Urothelium cell line (cell line): ENCODE results near the gene PEAK1.

ENCODE experiments used
- DNase-seq: peaks from one replicate; pipeline ENCODE4 v3.0.0; 2011; ENCODE audit warnings: low spot score, mixed read lengths
- FAIRE-seq: peaks from 2 replicates; lab custom pipeline; 2011; peaks lifted over from hg19 to GRCh38; lab: Jason Lieb, UNC

Gene PEAK1

GRCh38 chr15:77143616-77144015 is 276.3 kb downstream of the PEAK1 start:
- FAIRE-seq (no peak), DNase-seq (no peak)

- FAIRE-seq: no peak
Observed at GRCh38 chr15:77143191-77143590, 276.7 kb downstream of the PEAK1 start.

DNA sequence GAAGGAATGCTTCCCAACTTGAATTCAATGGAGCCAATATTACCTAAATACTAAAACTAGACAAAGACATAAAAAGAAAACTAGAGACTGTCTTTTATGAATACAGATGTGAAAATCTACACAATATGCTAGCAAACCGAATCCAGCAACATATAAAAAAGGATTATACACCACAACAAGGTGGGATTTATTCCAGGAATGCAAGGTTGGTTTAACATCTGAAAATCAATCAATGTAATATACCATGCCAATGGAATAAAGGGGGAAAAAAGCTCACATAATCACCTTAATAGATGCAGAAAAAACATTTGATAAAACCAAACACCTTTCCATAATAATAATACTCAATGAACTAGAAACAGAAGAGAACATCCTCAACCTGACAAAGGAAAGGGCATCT is 279.7 kb downstream of the PEAK1 start:
- no peak for DNase-seq
- no peak for FAIRE-seq

More at GRCh38 chr15:77143191-77143590, 276.7 kb downstream of the PEAK1 start:
- DNase-seq: no peak

DNA sequence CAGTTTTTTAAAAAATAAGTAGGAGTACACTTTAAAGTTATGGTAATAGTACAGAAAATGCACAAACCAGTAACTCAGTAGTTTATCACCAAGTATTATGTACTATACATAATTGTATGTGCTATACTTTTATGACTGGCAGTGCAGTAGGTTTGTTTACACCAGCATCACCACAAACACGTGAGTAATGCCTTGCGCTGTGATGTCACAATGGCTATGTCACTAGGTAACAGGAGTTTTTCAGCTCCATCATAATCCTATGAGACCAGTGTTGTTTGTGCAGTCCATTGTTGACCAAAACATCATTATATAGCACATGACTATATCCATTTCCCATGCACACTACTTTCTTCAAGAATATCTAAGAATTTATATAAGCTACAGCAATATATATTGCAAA is 280.6 kb downstream of the PEAK1 start:
- DNase-seq: no peak
- no peak for FAIRE-seq

GRCh38 chr15:77138167-77138522 is 281.8 kb downstream of the PEAK1 start:
- no peak for DNase-seq

GRCh38 chr15:77135181-77135580 is 284.7 kb downstream of the PEAK1 start:
- FAIRE-seq (no peak), DNase-seq (no peak)

More at GRCh38 chr15:77138167-77138522, 281.8 kb downstream of the PEAK1 start:
- no peak for FAIRE-seq

GRCh38 chr15:77130315-77130930 is 289.5 kb downstream of the PEAK1 start:
- DNase-seq (no peak), FAIRE-seq (no peak)

DNA sequence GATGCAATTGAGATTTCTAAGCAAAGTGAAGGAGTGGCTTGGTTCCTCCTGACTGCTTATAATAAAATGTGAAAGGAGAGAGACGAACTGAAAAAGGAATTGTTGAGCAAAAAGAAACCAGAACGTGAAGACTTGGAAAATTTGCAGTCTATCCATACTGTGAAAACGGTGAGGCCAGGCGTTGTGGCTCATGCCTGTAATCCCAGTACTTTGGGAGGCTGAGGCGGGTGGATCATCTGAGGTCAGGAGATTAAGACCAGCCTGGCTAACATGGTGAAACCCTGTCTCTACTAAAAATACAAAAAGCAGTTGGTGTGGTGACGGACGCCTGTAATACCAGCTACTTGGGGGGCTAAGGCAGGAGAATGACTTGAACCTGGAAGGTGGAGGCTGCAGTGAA is 292.3 kb downstream of the PEAK1 start:
- FAIRE-seq (no peak), DNase-seq (no peak)

DNA sequence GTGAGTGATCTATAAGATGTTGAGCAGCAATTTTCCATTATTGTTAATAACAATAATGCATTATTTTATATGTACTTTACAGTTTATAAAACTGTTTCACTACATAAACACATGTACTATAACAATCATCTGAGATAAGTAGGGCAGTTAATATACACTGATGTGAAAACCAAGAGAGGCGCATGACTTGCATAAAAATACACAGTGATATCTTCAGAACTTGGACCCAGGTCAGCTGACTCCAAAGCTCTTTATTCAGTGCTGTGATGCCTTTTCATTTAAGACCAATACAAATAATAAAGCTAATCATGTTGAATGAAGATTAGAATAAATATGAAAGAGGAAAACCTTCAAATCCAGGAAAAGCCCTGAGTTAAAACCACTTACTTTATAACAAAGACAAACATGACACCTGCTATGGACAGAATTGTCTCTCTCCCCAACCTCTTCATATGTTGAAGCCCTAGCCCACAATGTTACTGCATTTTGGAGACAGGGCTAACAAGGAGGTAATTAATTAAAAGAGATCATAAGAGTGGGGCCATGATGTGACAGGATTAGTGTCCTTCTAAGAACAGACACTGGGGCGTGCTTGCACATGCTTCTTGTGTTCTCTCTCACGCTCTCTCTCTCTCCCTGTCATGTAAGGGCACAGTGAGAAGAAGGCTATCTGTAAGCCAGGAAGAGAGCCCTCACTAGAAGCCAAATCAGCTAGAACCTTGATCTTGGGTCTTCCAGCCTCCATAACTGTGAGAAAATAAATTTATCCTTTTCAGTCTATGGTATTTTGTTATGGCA is 293.2 kb downstream of the PEAK1 start:
- FAIRE-seq (no peak), DNase-seq (no peak)

DNA sequence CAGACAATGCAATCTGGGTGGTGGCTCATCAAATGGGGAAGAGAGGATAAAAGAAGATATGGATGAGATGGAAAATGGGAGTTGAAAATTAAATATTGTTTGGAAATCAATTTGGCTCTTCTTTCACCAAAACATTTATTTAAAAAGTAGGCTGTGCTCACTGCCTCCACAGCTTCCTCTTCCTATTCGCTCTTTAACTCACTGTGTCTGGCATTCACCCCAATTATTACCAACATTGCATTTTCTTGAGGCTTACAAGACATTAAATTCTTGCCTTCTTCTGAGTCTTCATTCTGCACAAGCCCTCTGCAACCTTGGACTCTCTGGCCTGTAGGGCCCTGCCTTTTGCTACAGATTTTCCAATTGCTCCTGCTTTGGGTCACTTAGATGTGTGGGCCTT is 296.1 kb downstream of the PEAK1 start:
- DNase-seq (no peak), FAIRE-seq (no peak)

DNA sequence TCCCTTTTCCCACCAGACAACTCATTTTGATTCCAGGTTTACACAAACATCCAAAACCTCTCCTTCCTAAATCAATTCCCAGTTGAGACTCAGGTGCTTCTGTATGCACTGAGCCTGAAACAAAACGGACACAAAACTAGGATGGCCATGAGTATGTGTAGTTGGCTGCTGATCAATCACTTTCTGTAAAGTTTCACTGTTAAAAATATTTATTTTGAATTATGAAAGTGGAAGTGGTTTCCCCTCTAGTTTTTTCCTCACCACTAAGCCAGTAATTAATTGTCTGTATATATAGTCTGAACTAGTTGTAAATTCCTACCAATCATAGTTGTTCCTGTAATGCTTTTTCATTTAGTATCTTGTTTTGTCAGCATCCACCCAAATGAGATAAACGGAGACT is 297.3 kb downstream of the PEAK1 start:
- FAIRE-seq (no peak), DNase-seq (no peak)

DNA sequence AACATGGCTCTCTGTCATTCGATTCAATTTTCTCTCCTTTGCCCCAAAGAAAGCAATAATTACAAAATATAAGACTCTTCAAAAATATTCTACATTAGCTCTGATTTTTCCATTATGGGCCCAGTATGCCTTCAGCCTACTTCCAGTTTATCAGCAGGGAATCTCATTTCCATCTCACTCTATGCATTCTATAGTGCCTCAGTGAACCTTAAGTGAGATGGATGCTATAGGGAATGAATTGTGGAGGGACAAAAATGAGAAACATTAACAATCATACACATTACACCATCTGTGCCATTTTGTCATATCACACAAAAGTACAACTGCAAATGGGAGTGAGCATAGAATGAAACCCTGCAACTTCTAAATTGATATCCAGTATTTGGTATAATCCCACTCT is 298.3 kb downstream of the PEAK1 start:
- FAIRE-seq (no peak), DNase-seq (no peak)

DNA sequence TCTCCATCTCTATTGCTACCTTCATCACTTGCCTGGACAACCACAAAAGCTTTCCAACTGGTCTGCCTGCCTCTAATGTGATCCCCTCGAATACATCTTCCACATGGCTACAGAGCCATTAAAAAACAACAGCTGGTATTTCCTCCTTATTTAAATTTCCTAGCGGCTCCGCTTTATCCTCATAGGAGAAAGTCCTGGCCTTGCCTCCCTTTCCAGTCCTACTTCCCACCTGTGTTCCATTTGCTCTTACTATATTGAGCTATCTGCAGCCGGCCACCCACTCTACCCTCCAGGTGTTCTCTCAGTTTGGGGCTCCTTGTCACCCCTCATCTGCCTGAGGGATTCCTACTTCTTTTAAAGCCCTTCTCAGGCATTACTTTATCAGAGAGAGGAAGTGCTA is 299.3 kb downstream of the PEAK1 start:
- FAIRE-seq: no peak

DNA sequence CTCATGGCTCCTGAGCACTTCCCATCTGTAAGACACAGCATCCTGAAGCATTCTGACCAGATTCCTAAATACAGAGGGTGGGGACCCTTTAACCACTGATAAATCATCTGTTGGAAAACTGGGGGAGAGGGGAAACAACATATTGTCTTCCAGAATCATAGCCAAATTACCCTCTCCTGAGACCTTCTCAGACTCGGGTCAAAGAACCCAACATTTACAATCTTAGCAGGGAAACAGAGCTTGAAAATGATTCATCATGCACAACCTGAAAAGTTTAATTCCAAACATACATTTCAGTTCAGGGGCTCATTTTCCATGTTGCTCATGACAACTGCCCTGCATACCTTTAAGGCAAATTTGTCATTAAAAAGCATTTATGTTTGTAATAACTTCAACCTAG is 300.5 kb downstream of the PEAK1 start:
- FAIRE-seq (no peak), DNase-seq (no peak)

More for the DNA sequence above, 299.3 kb downstream of the PEAK1 start:
- no peak for DNase-seq

DNA sequence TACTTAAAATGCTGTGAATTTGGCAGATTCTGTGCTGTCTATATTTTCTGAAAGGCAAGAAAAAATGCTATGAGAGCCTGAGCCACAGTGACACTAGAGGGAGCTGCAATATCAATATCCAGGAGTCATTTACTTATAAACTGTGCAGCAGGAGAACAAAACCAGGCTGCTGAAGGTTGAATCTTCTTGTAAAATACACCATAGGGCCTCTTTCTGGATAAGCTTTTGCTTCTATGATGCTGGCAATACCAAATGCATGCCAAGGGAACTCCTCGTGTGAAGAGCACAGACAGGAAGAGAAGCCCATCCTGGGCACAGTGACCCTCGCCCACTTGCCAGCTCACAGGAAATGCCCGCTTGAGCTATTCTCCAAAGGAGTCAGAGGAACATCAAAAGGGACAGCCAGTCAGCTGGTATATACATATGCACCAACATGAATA is 301.0 kb downstream of the PEAK1 start:
- FAIRE-seq: no peak

DNA sequence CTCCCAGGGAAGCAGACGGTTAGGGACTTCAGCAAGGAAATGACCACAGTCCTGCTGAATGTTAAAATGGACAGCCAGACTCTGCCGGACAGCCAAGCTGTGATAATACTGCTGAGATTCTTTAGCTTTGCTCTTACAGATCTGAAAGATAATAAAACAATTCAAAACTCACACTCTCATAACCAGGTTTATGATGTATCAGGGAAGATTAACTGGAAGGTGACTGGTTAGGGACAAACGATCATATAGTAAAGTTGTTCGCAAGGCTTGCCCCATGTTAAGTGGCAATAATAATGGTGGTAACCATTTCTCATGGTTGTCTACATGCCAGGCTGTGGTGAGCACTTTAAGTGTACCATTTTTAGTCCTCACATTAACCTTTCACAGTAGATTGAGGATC is 304.7 kb downstream of the PEAK1 start:
- no peak for FAIRE-seq
- no peak for DNase-seq

More for the DNA sequence above, 301.0 kb downstream of the PEAK1 start:
- DNase-seq: peak; percentile 54

GRCh38 chr15:77112838-77113504 is 306.9 kb downstream of the PEAK1 start:
- no peak for FAIRE-seq
- no peak for DNase-seq

GRCh38 chr15:77111789-77112188 is 308.1 kb downstream of the PEAK1 start:
- FAIRE-seq (peak; percentile 80), DNase-seq (no peak)

DNA sequence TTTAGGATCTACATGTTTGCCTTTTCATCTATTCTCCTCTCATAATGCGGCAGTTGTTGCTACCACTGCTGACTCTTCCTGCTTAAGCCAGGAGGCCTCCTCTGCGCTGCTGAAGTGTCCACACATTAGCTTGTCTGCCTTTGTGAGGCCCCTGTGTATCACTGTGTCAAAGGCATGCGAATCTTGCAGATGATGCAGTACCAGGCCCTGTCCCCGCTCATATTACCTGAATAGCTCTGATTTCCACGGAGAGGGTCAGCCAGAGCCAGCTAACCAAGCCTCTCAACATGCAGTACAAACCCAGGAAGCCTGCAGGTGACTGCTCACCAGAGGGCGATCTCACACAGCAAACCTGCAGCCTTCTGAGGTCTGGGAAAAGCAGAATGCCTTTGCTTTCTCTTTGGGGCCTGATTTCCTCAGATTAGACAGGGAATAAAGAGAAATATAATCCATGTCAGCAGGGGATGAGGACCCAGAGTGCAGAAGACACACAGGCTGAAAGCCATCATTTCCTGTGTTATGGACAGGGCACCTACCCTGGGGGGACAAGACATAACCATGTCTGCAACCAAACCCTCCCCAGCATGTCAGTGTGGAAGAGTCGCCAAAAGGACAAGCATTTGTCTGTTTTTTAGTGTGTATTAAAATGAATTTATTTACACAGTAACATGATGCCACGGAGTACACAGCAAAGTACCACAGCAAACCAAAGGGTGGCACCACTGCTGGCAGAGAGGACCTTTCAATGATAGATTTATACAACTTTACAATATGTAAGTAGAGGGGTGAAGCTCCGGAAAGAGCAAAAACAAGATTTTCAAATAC is 312.2 kb downstream of the PEAK1 start:
- FAIRE-seq: no peak
- DNase-seq: peak; percentile 60

GRCh38 chr15:77107068-77107467 is 312.8 kb downstream of the PEAK1 start:
- FAIRE-seq (no peak), DNase-seq (no peak)

- DNase-seq: no peak
- FAIRE-seq: no peak
Observed at GRCh38 chr15:77104155-77104554, 315.7 kb downstream of the PEAK1 start.
